ENCODE data around the gene ABO.

The ABO gene

GRCh38 chr9:133307301-133307700 is 32.3 kb upstream of the ABO start:
- H3K36me3 ChIP-seq (ENCODE audit: low read depth): no peaks in the 10 kb centered on the region
- H3K27ac ChIP-seq (ENCODE audit: poor library complexity, severe bottlenecking): no peak overlapping the region
- no peaks in the 10 kb centered on the region for H3K9me3 ChIP-seq (ENCODE audit: severe bottlenecking)
- no peak overlapping the region for H3K4me3 ChIP-seq (ENCODE audit: severe bottlenecking)
- TF ChIP-seq, protein P1, sequence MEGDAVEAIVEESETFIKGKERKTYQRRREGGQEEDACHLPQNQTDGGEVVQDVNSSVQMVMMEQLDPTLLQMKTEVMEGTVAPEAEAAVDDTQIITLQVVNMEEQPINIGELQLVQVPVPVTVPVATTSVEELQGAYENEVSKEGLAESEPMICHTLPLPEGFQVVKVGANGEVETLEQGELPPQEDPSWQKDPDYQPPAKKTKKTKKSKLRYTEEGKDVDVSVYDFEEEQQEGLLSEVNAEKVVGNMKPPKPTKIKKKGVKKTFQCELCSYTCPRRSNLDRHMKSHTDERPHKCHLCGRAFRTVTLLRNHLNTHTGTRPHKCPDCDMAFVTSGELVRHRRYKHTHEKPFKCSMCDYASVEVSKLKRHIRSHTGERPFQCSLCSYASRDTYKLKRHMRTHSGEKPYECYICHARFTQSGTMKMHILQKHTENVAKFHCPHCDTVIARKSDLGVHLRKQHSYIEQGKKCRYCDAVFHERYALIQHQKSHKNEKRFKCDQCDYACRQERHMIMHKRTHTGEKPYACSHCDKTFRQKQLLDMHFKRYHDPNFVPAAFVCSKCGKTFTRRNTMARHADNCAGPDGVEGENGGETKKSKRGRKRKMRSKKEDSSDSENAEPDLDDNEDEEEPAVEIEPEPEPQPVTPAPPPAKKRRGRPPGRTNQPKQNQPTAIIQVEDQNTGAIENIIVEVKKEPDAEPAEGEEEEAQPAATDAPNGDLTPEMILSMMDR (IDR thresholded peaks at IDR 0.05; ENCODE audit: poor library complexity, severe bottlenecking): no peak
- ATAC-seq (ENCODE audit: low read depth): no peak
- no peak for DNase-seq (ENCODE audit: low spot score)
- no peaks in the 10 kb centered on the region for H3K4me1 ChIP-seq (ENCODE audit: insufficient read depth, poor library complexity, severe bottlenecking)
- H3K27me3 ChIP-seq (ENCODE audit: insufficient read depth, poor library complexity, severe bottlenecking): no peaks in the 10 kb centered on the region

DNA sequence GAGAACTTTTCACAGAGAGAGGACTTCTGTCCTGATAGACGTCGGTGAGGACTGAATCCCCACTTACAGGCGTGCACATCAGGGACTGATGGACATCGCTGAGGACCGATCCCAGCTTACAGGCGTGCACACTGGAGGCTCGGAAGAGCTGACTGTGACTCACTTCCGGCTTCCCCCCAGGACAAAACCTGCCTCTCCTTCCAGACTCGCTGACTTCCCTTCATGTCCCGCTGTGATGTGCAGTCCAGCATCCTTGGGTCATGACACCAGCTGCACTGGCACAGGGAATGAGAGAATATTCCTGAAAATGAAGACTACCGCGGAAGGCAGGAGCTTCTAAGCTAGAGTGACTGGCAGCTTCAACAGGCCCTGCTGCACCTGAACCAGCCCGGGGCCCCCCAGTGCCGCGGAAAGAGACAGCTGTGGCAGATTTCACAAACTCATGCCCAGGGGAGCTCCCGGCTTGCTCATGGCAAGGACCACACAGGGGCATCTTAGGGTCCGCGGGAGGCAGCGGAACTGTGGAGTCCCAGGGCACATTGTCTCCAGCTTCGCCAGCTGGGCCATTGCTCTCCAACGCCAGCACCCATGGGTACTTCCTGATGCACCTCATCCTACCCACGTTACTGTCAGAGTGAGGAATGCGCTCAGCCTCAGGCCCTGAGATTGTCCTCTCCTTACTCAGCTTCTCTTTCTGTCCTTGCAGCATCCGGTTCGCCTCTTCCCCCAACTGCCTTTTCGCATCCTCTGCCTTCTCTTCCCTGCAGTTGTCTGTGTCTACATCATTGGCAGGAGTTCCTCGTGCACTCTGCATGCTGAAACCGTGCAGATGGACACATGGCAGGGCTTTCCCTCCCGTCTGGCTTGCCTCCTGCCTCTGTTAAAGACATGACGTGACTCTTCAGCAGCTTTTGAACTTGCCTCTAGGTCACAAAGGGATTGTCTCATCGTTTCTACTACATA is 31.5 kb upstream of the ABO start:
- Histone ChIP-seq H3K9me3 (ENCODE audit: severe bottlenecking) (no peaks in the 10 kb centered on the region), H3K4me3 (ENCODE audit: severe bottlenecking) (no peak overlapping the region)

GRCh38 chr9:133305731-133306130 is 30.7 kb upstream of the ABO start:
- Histone ChIP-seq H3K4me1 (ENCODE audit: insufficient read depth, poor library complexity, severe bottlenecking) (no peaks in the 10 kb centered on the region), H3K27me3 (ENCODE audit: insufficient read depth, poor library complexity, severe bottlenecking) (no peaks in the 10 kb centered on the region), H3K27ac (ENCODE audit: poor library complexity, severe bottlenecking) (no peak overlapping the region), H3K9me3 (ENCODE audit: severe bottlenecking) (no peaks in the 10 kb centered on the region), H3K4me3 (ENCODE audit: severe bottlenecking) (no peak overlapping the region), H3K36me3 (ENCODE audit: low read depth) (no peaks in the 10 kb centered on the region)
- no peak for DNase-seq (ENCODE audit: low spot score)
- ATAC-seq (ENCODE audit: low read depth): no peak
- TF ChIP-seq, protein P1 (IDR thresholded peaks at IDR 0.05; ENCODE audit: poor library complexity, severe bottlenecking): no peak

More for the DNA sequence above, 31.5 kb upstream of the ABO start:
- DNase-seq (ENCODE audit: low spot score): no peak
- ATAC-seq (ENCODE audit: low read depth): no peak
- Histone ChIP-seq H3K36me3 (ENCODE audit: low read depth) (no peaks in the 10 kb centered on the region), H3K27ac (ENCODE audit: poor library complexity, severe bottlenecking) (no peak overlapping the region), H3K4me1 (ENCODE audit: insufficient read depth, poor library complexity, severe bottlenecking) (no peaks in the 10 kb centered on the region), H3K27me3 (ENCODE audit: insufficient read depth, poor library complexity, severe bottlenecking) (no peaks in the 10 kb centered on the region)
- TF ChIP-seq, protein P1 (IDR thresholded peaks at IDR 0.05; ENCODE audit: poor library complexity, severe bottlenecking): no peak

- Histone ChIP-seq H3K27ac (ENCODE audit: poor library complexity, severe bottlenecking) (no peak overlapping the region), H3K4me1 (ENCODE audit: insufficient read depth, poor library complexity, severe bottlenecking) (no peaks in the 10 kb centered on the region), H3K27me3 (ENCODE audit: insufficient read depth, poor library complexity, severe bottlenecking) (no peaks in the 10 kb centered on the region), H3K9me3 (ENCODE audit: severe bottlenecking) (no peaks in the 10 kb centered on the region), H3K36me3 (ENCODE audit: low read depth) (no peaks in the 10 kb centered on the region), H3K4me3 (ENCODE audit: severe bottlenecking) (no peak overlapping the region)
- TF ChIP-seq, protein P1 (IDR thresholded peaks at IDR 0.05; ENCODE audit: poor library complexity, severe bottlenecking): no peak
- no peak for DNase-seq (ENCODE audit: low spot score)
- ATAC-seq (ENCODE audit: low read depth): no peak
These were observed 29.7 kb upstream of the ABO start for GRCh38 chr9:133304477-133305377.
